IMR-90 (cell line): ENCODE data around the gene CIB2. TPM values are rescaled to one million over a fixed set of nuclear protein-coding genes. Genes with fewer than 3 reads are reported as not detected.

Experiments
- ATAC-seq: fragments of 200-7000 bp; cut with Tn5 transposase; 2 replicates; pipeline ENCODE4 v1.9.1; 2020; ENCODE audit warnings: low read depth, mild to moderate bottlenecking, moderate library complexity
- BruUV-seq: library from RNA; stranded (reverse); fragments of 400-500 nt; replicated peaks from 2 replicates; lab custom pipeline; 2021; lab: Mats Ljungman, UMichigan
- CTCF ChIA-PET: fragments of 300-600 bp; formaldehyde crosslinking; extraction: SDS; loops from one replicate; lab custom pipeline; 2021; ENCODE audit warnings: antibody characterized with exemption; lab: Yijun Ruan, JAX
- POLR2A ChIA-PET: fragments of 300-600 bp; sonication (Branson Sonifier 250); formaldehyde crosslinking; loops from one replicate; lab custom pipeline; 2022; ENCODE audit warnings: antibody characterized with exemption; ENCODE audit not compliant: unreplicated experiment; lab: Charles Lee
- DNase-seq: peaks from one replicate; pipeline ENCODE4 v3.0.0; 2013
- H2AFZ ChIP-seq: replicated peaks from 2 replicates; pipeline ENCODE3; 2013; ENCODE audit warnings: low read length, mild to moderate bottlenecking; ENCODE audit not compliant: poor library complexity
- H2AK5ac ChIP-seq: 2 replicates; pipeline ENCODE4 v1.6.1; 2013; ENCODE audit warnings: low read depth, low read length, inconsistent platforms
- H2AK9ac ChIP-seq: replicated peaks from 2 replicates; pipeline ENCODE3; 2013; ENCODE audit warnings: mild to moderate bottlenecking, low read depth, low read length, moderate library complexity; ENCODE audit not compliant: poor library complexity
- H2BK120ac ChIP-seq: 2 replicates; pipeline ENCODE4 v1.6.1; 2013; ENCODE audit warnings: low read depth, low read length, inconsistent platforms
- H2BK15ac ChIP-seq: 3 replicates; pipeline ENCODE4 v1.6.1; 2013; ENCODE audit warnings: low read depth, low read length, inconsistent platforms
- H2BK20ac ChIP-seq: 2 replicates; pipeline ENCODE4 v1.6.1; 2013; ENCODE audit warnings: low read depth, mild to moderate bottlenecking, inconsistent platforms, low read length, moderate library complexity
- H2BK5ac ChIP-seq: 2 replicates; pipeline ENCODE4 v1.6.1; 2013; ENCODE audit warnings: mild to moderate bottlenecking, low read depth, low read length, inconsistent platforms; ENCODE audit not compliant: poor library complexity, severe bottlenecking
- H3K14ac ChIP-seq: replicated peaks from 2 replicates; pipeline ENCODE4 v1.6.1; 2013; ENCODE audit warnings: low read depth, low read length, inconsistent platforms
- H3K18ac ChIP-seq: 2 replicates; pipeline ENCODE4 v1.6.1; 2013; ENCODE audit warnings: low read depth, low read length, control low read depth
- H3K23ac ChIP-seq: 2 replicates; pipeline ENCODE4 v1.6.1; 2013; ENCODE audit warnings: low read depth, low read length, inconsistent platforms
- H3K27ac ChIP-seq: 2 replicates; pipeline ENCODE4 v1.5.1; 2013; ENCODE audit warnings: mild to moderate bottlenecking, control low read depth, low read length; ENCODE audit not compliant: insufficient read depth
- H3K27me3 ChIP-seq: 2 replicates; pipeline ENCODE4 v1.6.1; 2013; ENCODE audit warnings: low read length; ENCODE audit not compliant: control insufficient read depth, insufficient read depth
- H3K36me3 ChIP-seq: 2 replicates; pipeline ENCODE4 v1.6.1; 2013; ENCODE audit warnings: low read length, mixed read lengths; ENCODE audit not compliant: control insufficient read depth, insufficient read depth
- H3K4ac ChIP-seq: 2 replicates; pipeline ENCODE4 v1.6.1; 2013; ENCODE audit warnings: low read depth, low read length, inconsistent platforms
- H3K4me1 ChIP-seq: 2 replicates; pipeline ENCODE4 v1.6.1; 2013; ENCODE audit warnings: low read length, mixed read lengths; ENCODE audit not compliant: control insufficient read depth, insufficient read depth
- H3K4me2 ChIP-seq: 2 replicates; pipeline ENCODE4 v1.6.1; 2013; ENCODE audit warnings: low read depth, mild to moderate bottlenecking, control low read depth, low read length, moderate library complexity
- H3K4me3 ChIP-seq: 2 replicates; pipeline ENCODE4 v1.5.1; 2013; ENCODE audit warnings: low read depth, mild to moderate bottlenecking, control low read depth, low read length, moderate library complexity; ENCODE audit not compliant: insufficient read depth
- H3K56ac ChIP-seq: 2 replicates; pipeline ENCODE4 v1.6.1; 2013; ENCODE audit warnings: low read length, inconsistent platforms; ENCODE audit not compliant: insufficient read depth; ENCODE audit errors: extremely low read depth
- H3K79me1 ChIP-seq, 2 experiments: 2 replicates each; pipeline ENCODE4 v1.6.1; 2013; ENCODE audit warnings: low read length in 2 of 2, inconsistent platforms in 1 of 2, low read depth in 1 of 2
- H3K9ac ChIP-seq: 2 replicates; pipeline ENCODE4 v1.6.1; 2013; ENCODE audit warnings: low read depth, low read length, control low read depth
- H3K9me1 ChIP-seq: 2 replicates; pipeline ENCODE4 v1.6.1; 2013; ENCODE audit warnings: low read length, inconsistent platforms; ENCODE audit not compliant: insufficient read depth
- H3K9me3 ChIP-seq: 2 replicates; pipeline ENCODE4 v1.6.1; 2013; ENCODE audit warnings: low read length; ENCODE audit not compliant: control insufficient read depth, insufficient read depth
- H4K20me1 ChIP-seq: 2 replicates; pipeline ENCODE4 v1.6.1; 2013; ENCODE audit warnings: low read length, inconsistent platforms; ENCODE audit not compliant: insufficient read depth
- H4K5ac ChIP-seq: 2 replicates; pipeline ENCODE4 v1.6.1; 2013; ENCODE audit warnings: mild to moderate bottlenecking, low read depth, low read length, control low read depth
- H4K8ac ChIP-seq, 2 experiments: 2 replicates each; pipeline ENCODE4 v1.6.1; 2013; ENCODE audit warnings: low read depth in 2 of 2, low read length in 2 of 2, control low read depth in 1 of 2, inconsistent platforms in 1 of 2
- H4K91ac ChIP-seq: 2 replicates; pipeline ENCODE4 v1.6.1; 2013; ENCODE audit warnings: low read depth, low read length, inconsistent platforms; ENCODE audit not compliant: insufficient read depth
- BHLHE40 ChIP-seq: fragments of 150-350 bp; IDR thresholded peaks from 2 replicates; pipeline ENCODE4 v1.6.1; 2016; ENCODE audit warnings: mild to moderate bottlenecking, low read depth, low read length
- CEBPB ChIP-seq: IDR thresholded peaks from 2 replicates; pipeline ENCODE4 v1.6.1; 2012; ENCODE audit warnings: low read depth, low read length, improper control_type of control experiment
- CTCF ChIP-seq: conservative IDR thresholded peaks from 2 replicates; pipeline ENCODE4 v1.5.1; 2012; ENCODE audit warnings: mild to moderate bottlenecking, low read depth, low read length, improper control_type of control experiment
- ELK1 ChIP-seq: fragments of 150-350 bp; IDR thresholded peaks from 2 replicates; pipeline ENCODE4 v1.6.1; 2016; ENCODE audit warnings: low read depth, mild to moderate bottlenecking, low read length, moderate library complexity, borderline replicate concordance
- FOS ChIP-seq: fragments of 150-350 bp; IDR thresholded peaks from 2 replicates; pipeline ENCODE4 v1.6.1; 2016; ENCODE audit warnings: low read depth, low read length
- MAFK ChIP-seq: IDR thresholded peaks from 2 replicates; pipeline ENCODE4 v1.6.1; 2012; ENCODE audit warnings: low read depth, low read length, improper control_type of control experiment
- MAZ ChIP-seq: IDR thresholded peaks from 2 replicates; pipeline ENCODE4 v1.6.1; 2012; ENCODE audit warnings: low read depth, mild to moderate bottlenecking, low read length, improper control_type of control experiment, moderate library complexity, borderline replicate concordance
- MXI1 ChIP-seq: IDR thresholded peaks from 2 replicates; pipeline ENCODE4 v1.6.1; 2012; ENCODE audit warnings: low read depth, mild to moderate bottlenecking, low read length, moderate library complexity, borderline replicate concordance
- NFE2L2 ChIP-seq: fragments of 150-350 bp; IDR thresholded peaks from 2 replicates; pipeline ENCODE4 v1.6.1; 2016; ENCODE audit warnings: low read depth, mild to moderate bottlenecking, low read length
- POLR2A ChIP-seq: IDR thresholded peaks from 2 replicates; pipeline ENCODE4 v1.6.1; 2012; ENCODE audit warnings: mild to moderate bottlenecking, low read depth, low read length
- RAD21 ChIP-seq: IDR thresholded peaks from 2 replicates; pipeline ENCODE4 v1.6.1; 2012; ENCODE audit warnings: low read length, improper control_type of control experiment
- RCOR1 ChIP-seq: IDR thresholded peaks from 2 replicates; pipeline ENCODE4 v1.6.1; 2012; ENCODE audit warnings: mild to moderate bottlenecking, low read length, improper control_type of control experiment; ENCODE audit not compliant: insufficient replicate concordance
- RFX5 ChIP-seq: IDR thresholded peaks from 2 replicates; pipeline ENCODE4 v1.8.0; 2012; ENCODE audit warnings: low read depth, mild to moderate bottlenecking, low read length, moderate library complexity
- SMC3 ChIP-seq: fragments of 150-350 bp; IDR thresholded peaks from 2 replicates; pipeline ENCODE4 v1.6.1; 2016; ENCODE audit warnings: low read depth, mild to moderate bottlenecking, antibody characterized with exemption, low read length, moderate library complexity
- WGBS, 2 experiments: methylation state at CpG; one replicate each; pipeline versions ENCODE4 v1.1.5 to v1.1.7; 2013; ENCODE audit warnings: missing lambda C conversion rate in 2 of 2; ENCODE audit not compliant: insufficient read length in 1 of 2; ENCODE audit errors: extremely low coverage in 2 of 2; 5-methylcytosine and 5-hydroxymethylcytosine counted together
- dilution Hi-C: fragments of 300-500 bp; cut with HindIII; formaldehyde crosslinking; loops from one replicate; pipeline ENCODE4 v1.14.3; 2018; ENCODE audit warnings: low sequenced_read_pairs; ENCODE audit not compliant: unreplicated experiment
- in situ Hi-C: fragments of 300-500 bp; cut with MboI; formaldehyde crosslinking; loops from 3 replicates; pipeline ENCODE4 v1.14.3; 2019; ENCODE audit warnings: low sequenced_read_pairs, inconsistent platforms, mixed read lengths
- intact Hi-C: fragments of 100-400 bp; cut with micrococcal nuclease; formaldehyde crosslinking; loops from 2 replicates; pipeline ENCODE4 v1.10.0; 2022
- polyA plus RNA-seq, 3 experiments: library from polyadenylated mRNA; depleted of rRNA; stranded (reverse); fragments of >200 nt; gene quantifications; 2 replicates each; pipeline ENCODE4 v1.2.3, GENCODE V29; 2012; ENCODE audit warnings: low replicate concordance in 1 of 3
- total RNA-seq: library from RNA; depleted of rRNA; stranded (reverse); fragments of >200 nt; gene quantifications from 2 replicates; pipeline ENCODE4 v1.2.3, GENCODE V29; 2012

CIB2 gene
- total and polyA plus RNA-seq, 2 of the 4 experiments (the other 2 are of a cell fraction): 2.2 to 2.4 TPM

- TSS peak; percentile 18 for BruUV-seq
- TF ChIP-seq RFX5: no peak
- peak; percentile 84 for TF ChIP-seq POLR2A
- 0 out of 2 replicates have a peak, but pooled peaks have one; percentile 11 for TF ChIP-seq MAZ
- TF ChIP-seq RCOR1: no peak
- no peak for TF ChIP-seq CEBPB
- TF ChIP-seq SMC3: no peak
- peak; percentile 99 for TF ChIP-seq MAFK
- no peak for TF ChIP-seq NFE2L2
- no peak for TF ChIP-seq RAD21
- TF ChIP-seq BHLHE40: no peak
- TF ChIP-seq CTCF: 0 out of 2 replicates have a peak, but pooled peaks have one; percentile 2
- TF ChIP-seq ELK1: no peak
- TF ChIP-seq FOS: no peak
- TF ChIP-seq MXI1: no peak
Observed at GRCh38 chr15:78075490-78076230, 55.6 kb downstream of the CIB2 start.

More at GRCh38 chr15:78075490-78076230, 55.6 kb downstream of the CIB2 start:
- peak overlapping the region; percentile 58 to 83 for H4K8ac ChIP-seq
- peak overlapping the region; percentile 96 for H2AK9ac ChIP-seq
- peak overlapping the region; percentile 80 for H3K18ac ChIP-seq
- H2AFZ ChIP-seq: peak overlapping the region; percentile 19
- H3K27ac ChIP-seq: peak overlapping the region; percentile 97
- H3K36me3 ChIP-seq: peaks cover 2% of the 10 kb centered on the region
- peaks cover 16% of the 10 kb centered on the region for H4K20me1 ChIP-seq
- DNase-seq (peak; percentile 95), ATAC-seq (peak; percentile 67)
- no peaks in the 10 kb centered on the region for H3K27me3 ChIP-seq
- H3K4ac ChIP-seq: peak overlapping the region; percentile 90
- peak overlapping the region; percentile 84 for H2BK5ac ChIP-seq
- POLR2A ChIA-PET: no interaction called here
- no CpG with 5 or more reads among the region's 7 CpGs for WGBS, 2 experiments
- peaks cover 16% of the 10 kb centered on the region for H3K9me1 ChIP-seq
- no peaks in the 10 kb centered on the region for H3K9me3 ChIP-seq
- intact Hi-C loops (no loop called here), dilution Hi-C loops (no loop called here), in situ Hi-C loops (no loop called here)
- peak overlapping the region; percentile 96 for H2BK15ac ChIP-seq
- peak overlapping the region; percentile 85 for H4K91ac ChIP-seq
- H3K9ac ChIP-seq: peak overlapping the region; percentile 92
- CTCF ChIA-PET: interaction anchor here (0.7 to 0.9 kb wide), 4 partner anchors 25 to 71 kb away, joined by 3 to 4 read pairs (median 4); no protein-coding TSS in a partner anchor
- peak overlapping the region; percentile 98 for H2AK5ac ChIP-seq
- peak overlapping the region; percentile 59 for H4K5ac ChIP-seq
- peak overlapping the region; percentile 71 for H3K14ac ChIP-seq
- H2BK120ac ChIP-seq: peak overlapping the region; percentile 83
- peaks cover 9% of the 10 kb centered on the region for H3K4me1 ChIP-seq
- H3K4me3 ChIP-seq: peak overlapping the region; percentile 77
- H2BK20ac ChIP-seq: peak overlapping the region; percentile 67
- peak overlapping the region; percentile 64 for H3K56ac ChIP-seq
- peak overlapping the region; percentile 94 for H3K23ac ChIP-seq
- H3K79me1 ChIP-seq: peaks cover 14 to 49% of the 10 kb centered on the region in 2 experiments
- H3K4me2 ChIP-seq: peak overlapping the region; percentile 70
